ENCODE results near the gene DCC.

The DCC gene

DNA sequence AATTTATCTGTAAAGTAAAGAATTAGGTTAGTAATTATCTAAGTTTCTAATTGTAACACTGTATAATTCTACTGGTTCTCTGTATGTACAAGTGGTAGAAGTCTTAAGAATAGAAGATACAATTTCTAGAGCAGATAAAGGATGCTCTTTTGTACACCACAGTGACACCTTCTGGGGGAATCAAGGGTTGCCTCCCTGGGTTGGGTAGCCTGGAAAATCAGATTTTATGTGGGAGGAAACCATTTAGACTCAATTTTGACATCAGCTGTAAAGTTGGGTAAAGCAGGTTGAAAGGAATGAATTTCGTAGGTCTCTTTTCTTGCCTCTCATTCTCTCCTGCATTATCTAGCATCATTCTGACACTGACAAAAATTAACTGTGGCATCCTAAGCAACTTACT is 354.8 kb downstream of the DCC start:
- no peak for DNase-seq (ENCODE audit: low read depth, low spot score)
- CTCF ChIA-PET, result interaction anchor here (0.8 to 2.5 kb wide), 4 partner anchors 18 to 1587 kb away, joined by 3 to 9 read pairs (median 3); partner anchors contain the start of gene DCC
- no peak overlapping the region for H3K4me3 ChIP-seq (ENCODE audit: low read depth, low read length)
- POLR2A ChIA-PET, result no interaction called here
- TF ChIP-seq, protein P1, sequence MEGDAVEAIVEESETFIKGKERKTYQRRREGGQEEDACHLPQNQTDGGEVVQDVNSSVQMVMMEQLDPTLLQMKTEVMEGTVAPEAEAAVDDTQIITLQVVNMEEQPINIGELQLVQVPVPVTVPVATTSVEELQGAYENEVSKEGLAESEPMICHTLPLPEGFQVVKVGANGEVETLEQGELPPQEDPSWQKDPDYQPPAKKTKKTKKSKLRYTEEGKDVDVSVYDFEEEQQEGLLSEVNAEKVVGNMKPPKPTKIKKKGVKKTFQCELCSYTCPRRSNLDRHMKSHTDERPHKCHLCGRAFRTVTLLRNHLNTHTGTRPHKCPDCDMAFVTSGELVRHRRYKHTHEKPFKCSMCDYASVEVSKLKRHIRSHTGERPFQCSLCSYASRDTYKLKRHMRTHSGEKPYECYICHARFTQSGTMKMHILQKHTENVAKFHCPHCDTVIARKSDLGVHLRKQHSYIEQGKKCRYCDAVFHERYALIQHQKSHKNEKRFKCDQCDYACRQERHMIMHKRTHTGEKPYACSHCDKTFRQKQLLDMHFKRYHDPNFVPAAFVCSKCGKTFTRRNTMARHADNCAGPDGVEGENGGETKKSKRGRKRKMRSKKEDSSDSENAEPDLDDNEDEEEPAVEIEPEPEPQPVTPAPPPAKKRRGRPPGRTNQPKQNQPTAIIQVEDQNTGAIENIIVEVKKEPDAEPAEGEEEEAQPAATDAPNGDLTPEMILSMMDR (IDR thresholded peaks at IDR 0.05; ENCODE audit: insufficient read depth, low read length, missing control alignments), result peak; percentile 52

DNA sequence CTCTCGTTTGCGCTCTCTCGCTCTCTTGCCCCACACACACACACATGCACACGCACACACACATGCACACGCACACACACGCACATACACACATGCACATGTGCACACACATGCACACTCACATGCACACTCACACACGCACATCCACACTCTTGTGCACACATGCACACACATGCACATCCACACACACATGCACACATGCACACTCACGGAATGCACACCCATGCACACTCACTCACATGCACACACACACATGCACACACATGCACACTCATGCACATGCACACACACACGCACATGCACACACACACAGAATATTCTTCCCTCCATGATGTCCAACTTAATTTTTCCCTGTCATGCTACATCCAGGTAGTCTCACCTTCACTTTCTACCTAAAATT is 360.1 kb downstream of the DCC start:
- H3K4me3 ChIP-seq (ENCODE audit: low read depth, low read length), result no peak overlapping the region
- ChIA-PET CTCF (no interaction called here), POLR2A (no interaction called here)
- TF ChIP-seq, protein P1 (IDR thresholded peaks at IDR 0.05; ENCODE audit: insufficient read depth, low read length, missing control alignments), result no peak
- DNase-seq (ENCODE audit: low read depth, low spot score), result no peak

DNA sequence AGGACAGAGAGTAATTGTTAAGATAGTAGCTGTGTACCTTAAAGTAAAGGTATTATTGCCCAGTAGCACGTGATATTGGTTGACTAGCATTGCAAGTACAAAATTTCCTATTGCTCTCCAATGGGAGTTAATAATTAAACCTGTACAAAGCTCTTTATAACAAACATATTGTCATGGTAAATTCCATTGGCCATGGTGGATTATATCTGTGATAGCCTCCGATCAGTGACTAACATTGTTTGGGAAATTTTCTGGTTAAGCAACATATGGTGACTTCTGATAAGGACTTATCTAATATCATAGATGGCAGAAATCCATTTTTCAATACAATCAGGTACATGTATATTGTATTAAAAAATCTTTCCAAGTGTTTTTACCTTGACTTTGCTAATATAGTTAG is 360.8 kb downstream of the DCC start:
- POLR2A ChIA-PET, result no interaction called here
- no peak for DNase-seq (ENCODE audit: low read depth, low spot score)
- TF ChIP-seq, protein P1 (IDR thresholded peaks at IDR 0.05; ENCODE audit: insufficient read depth, low read length, missing control alignments), result no peak
- CTCF ChIA-PET, result no interaction called here
- no peak overlapping the region for H3K4me3 ChIP-seq (ENCODE audit: low read depth, low read length)

DNA sequence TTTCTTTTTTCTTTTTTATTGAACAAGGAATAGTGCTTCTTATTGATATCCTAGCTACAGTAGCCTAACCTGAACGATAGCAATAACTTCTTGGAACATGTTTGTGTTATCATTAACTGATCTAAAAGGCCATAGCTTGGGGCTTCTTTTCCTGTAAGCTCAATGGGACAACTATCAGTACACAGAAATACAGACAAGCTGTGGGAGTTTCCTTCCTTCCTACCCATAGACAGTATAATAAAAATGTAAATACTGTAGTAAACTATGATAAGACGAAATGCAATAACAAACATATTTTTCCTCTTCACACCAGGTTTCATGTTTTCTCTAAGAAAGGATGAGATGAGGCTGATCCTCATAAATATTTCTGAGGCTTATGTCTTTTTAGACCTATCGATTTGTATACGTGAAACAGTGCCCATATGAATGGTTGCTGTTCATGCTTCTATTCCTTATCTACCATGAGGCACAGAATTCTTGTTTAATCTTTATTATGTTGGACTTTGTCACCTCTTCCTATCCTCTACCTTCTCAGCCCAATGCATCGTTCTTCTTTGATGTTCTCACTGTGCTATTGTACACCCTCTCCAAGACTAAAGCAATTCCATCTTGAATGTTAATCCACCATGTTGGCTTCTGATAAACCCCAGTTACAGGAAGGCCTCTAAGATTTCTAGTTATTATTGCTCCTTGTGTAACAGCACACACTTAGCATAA is 361.4 kb downstream of the DCC start:
- no peak overlapping the region for H3K4me3 ChIP-seq (ENCODE audit: low read depth, low read length)
- CTCF ChIA-PET, result no interaction called here
- TF ChIP-seq, protein P1 (IDR thresholded peaks at IDR 0.05; ENCODE audit: insufficient read depth, low read length, missing control alignments), result no peak
- POLR2A ChIA-PET, result no interaction called here
- no peak for DNase-seq (ENCODE audit: low read depth, low spot score)

DNA sequence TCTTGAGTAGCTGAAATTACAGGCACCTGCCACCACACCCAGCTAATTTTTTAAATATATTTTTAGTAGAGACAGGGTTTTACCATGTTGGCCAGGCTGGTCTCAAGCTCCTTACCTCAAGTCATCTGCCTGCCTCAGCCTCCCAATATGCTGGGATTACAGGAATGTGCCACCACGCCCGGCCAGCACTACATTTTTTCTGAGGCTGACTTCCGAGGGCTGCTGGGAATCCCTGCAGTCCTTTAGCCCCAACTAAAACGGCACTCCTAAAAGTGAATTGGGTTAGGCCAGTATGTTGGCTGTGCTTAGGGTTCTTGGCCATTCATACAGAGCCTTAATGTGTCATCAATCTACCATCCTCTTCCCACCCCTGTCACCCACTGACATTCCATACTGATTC is 375.4 kb downstream of the DCC start:
- DNase-seq (ENCODE audit: low read depth, low spot score), result no peak
- no peak overlapping the region for H3K4me3 ChIP-seq (ENCODE audit: low read depth, low read length)
- CTCF ChIA-PET, result no interaction called here
- TF ChIP-seq, protein P1 (IDR thresholded peaks at IDR 0.05; ENCODE audit: insufficient read depth, low read length, missing control alignments), result no peak
- POLR2A ChIA-PET, result interaction anchor here (0.6 kb wide), 1 partner anchor 20 kb away, joined by 3 read pairs; no protein-coding TSS in a partner anchor

DNA sequence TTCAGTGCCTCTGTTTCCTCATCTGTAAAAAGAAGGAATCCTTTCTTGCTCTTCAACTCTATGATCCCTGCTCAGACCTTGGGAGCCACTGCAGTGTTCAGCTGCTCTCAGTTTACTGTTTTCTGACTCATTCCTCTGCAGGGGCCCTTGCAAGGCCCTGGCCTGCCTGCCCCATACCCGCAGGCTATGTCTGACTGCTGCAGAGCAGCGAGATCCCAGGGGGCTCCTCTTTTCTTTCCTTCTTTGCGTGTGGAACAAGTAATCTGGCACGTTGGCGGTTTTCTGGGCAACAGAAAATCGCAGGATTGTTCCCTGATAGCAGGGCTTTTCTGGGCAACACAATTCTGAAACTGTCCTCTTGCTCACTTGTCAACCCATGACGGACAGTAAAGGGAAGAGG is 376.0 kb downstream of the DCC start:
- no peak overlapping the region for H3K4me3 ChIP-seq (ENCODE audit: low read depth, low read length)
- no peak for DNase-seq (ENCODE audit: low read depth, low spot score)
- ChIA-PET POLR2A (interaction anchor here (0.6 kb wide), 1 partner anchor 20 kb away, joined by 3 read pairs; no protein-coding TSS in a partner anchor), CTCF (interaction anchor here (1.4 to 1.9 kb wide), 3 partner anchors 11 to 189 kb away, joined by 4 to 10 read pairs (median 7); no protein-coding TSS in a partner anchor)
- TF ChIP-seq, protein P1 (IDR thresholded peaks at IDR 0.05; ENCODE audit: insufficient read depth, low read length, missing control alignments), result no peak
